ENCODE measurements around the gene PPP2R5D.

GRCh38 chr6:43054206-43054943, 70.0 kb downstream of the PPP2R5D start:
- no peak for TF ChIP-seq POLR2AphosphoS5 (IDR thresholded peaks at IDR 0.05; ENCODE audit: low read depth, low read length)
- no peak for TF ChIP-seq TAF1 (IDR thresholded peaks at IDR 0.05; ENCODE audit: borderline replicate concordance, insufficient read depth, low read length)
- TF ChIP-seq REST (IDR thresholded peaks at IDR 0.05; ENCODE audit: insufficient read depth in 1 of 2, low read depth in 2 of 2, low read length in 2 of 2) = no peak
- TF ChIP-seq SIN3A (IDR thresholded peaks at IDR 0.05; ENCODE audit: borderline replicate concordance, insufficient read depth, low read length) = no peak

Data from PFSK-1 (cell line).